ENCODE results near the gene TRIM46.

Gene TRIM46

DNA sequence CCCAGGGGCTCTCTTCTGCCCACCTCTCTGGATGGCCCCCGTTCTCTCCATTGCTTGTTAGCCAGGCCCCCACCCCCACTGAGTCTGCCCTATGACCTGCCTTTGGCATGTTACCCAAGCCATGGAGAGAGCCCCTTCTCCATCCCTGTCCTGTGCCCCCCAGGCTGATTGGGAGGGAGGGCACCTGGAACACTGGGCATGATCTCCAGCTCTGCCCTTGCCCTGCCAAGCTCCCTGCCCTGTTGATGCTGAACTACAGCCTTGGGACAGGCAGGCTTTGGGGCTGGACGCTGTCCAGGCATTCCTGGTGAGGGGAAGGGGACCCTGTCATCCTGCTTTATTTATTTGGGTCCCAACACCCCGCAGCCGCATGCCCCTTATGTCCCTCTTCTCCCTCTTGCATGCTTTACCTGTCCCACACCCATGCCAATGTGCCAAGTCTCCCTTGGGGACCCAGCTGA, 10.7 kb downstream of the TRIM46 start:
- H3K4me3 ChIP-seq (replicated peaks; ENCODE audit: low read depth, low read length) = no peak overlapping the region
- TF ChIP-seq CTCF (IDR thresholded peaks at IDR 0.05; ENCODE audit: insufficient read depth, low read length, poor library complexity, severe bottlenecking) = no peak
- DNase-seq (ENCODE audit: extremely low read depth, insufficient read length) = no peak
- no peaks in the 10 kb centered on the region for H3K36me3 ChIP-seq (ENCODE audit: control insufficient read depth, insufficient read depth, low read length)
- H3K27me3 ChIP-seq (replicated peaks; ENCODE audit: control insufficient read depth, insufficient read depth, low read length) = no peaks in the 10 kb centered on the region

DNA sequence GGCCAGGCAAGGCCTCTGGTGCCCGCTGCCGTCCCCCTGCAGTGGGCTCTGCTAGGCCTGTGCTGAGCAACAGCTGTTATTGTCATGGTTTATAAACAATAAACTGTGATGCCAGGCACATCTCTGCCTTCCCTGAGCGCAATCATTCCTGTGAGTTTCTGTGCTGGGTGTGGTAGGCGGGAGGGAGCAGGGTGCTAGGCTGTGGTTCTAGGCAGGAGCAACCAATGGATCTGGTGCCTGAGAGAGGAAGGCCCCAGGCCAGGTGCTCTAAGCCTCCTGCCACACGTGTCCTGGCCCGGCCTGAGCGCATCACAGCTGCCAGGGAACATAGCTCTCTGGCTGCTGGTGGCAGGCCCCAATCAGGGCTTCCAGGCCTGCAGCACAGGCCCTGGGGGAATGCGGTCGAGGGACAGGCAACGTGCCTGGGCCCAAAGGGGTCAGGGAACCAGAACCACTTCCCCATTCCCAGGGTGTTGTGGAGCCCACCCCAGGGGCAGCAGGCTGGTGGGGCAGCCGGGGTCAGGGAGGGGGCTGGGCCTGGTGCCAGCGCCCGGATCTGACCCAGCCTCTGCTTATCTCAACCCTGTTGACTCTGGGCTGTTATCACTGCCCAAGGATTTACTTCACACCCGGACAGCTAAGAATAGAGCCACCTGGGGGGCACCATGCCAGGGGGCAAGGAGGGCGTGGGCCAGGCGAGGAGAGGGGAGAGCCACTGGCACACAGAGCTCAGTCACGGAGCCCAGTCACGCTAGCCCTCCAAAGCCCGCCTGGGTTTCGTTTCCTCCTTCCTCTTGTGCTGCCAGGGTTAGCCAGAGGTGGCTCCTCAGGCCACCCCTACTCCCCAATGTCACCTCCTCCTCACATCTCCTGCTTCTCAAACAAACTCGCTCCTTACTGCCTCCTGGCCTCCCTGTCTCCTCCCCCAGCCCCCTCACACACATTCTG, 11.5 kb downstream of the TRIM46 start:
- H3K36me3 ChIP-seq (ENCODE audit: control insufficient read depth, insufficient read depth, low read length) = no peaks in the 10 kb centered on the region
- H3K27me3 ChIP-seq (replicated peaks; ENCODE audit: control insufficient read depth, insufficient read depth, low read length) = no peaks in the 10 kb centered on the region
- H3K4me3 ChIP-seq (replicated peaks; ENCODE audit: low read depth, low read length) = no peak overlapping the region
- peak; percentile 62 for DNase-seq (ENCODE audit: extremely low read depth, insufficient read length)
- peak; percentile 17 for TF ChIP-seq CTCF (IDR thresholded peaks at IDR 0.05; ENCODE audit: insufficient read depth, low read length, poor library complexity, severe bottlenecking)

- H3K4me3 ChIP-seq (replicated peaks; ENCODE audit: low read depth, low read length) = no peak overlapping the region
- H3K36me3 ChIP-seq (ENCODE audit: control insufficient read depth, insufficient read depth, low read length) = no peaks in the 10 kb centered on the region
- H3K27me3 ChIP-seq (replicated peaks; ENCODE audit: control insufficient read depth, insufficient read depth, low read length) = no peaks in the 10 kb centered on the region
- TF ChIP-seq CTCF (IDR thresholded peaks at IDR 0.05; ENCODE audit: insufficient read depth, low read length, poor library complexity, severe bottlenecking) = no peak
- no peak for DNase-seq (ENCODE audit: extremely low read depth, insufficient read length)
Observed at GRCh38 chr1:155185783-155186066, 12.1 kb downstream of the TRIM46 start.

DNA sequence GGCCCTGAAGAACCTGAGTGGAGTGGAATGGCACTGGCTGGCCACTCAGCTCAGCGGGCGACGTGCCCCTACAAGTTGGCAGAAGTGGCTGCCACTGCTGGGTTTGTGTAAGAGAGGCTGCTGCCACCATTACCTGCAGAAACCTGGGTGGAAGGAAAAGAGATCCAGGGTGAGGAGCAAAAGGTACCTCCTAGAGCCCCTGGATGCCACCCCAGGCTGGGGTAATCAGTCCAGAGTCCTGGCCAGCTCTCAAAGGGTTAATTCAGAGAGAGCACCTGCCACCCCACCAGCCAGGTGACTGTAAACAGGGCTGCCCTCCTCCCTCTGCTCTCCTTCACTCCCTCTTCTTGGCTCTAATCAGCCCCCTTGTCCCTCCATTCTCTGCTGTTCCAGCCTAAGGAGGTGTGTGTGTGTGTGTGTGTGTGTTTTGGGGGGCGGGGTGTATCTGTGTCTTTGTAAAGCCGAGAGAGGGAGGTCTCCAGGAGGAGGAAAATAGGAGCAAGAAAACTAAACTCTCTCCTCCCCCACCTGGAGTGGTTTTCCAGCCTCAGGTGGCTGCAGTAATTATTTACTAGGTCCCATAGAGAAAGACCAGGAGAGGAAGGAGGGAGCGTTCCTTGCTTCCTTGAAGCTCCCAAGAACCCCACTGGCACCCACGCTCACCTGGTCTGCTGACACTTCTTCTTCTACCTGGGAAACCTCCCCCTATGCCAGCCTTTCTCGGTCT, 12.6 kb downstream of the TRIM46 start:
- DNase-seq (ENCODE audit: extremely low read depth, insufficient read length) = no peak
- no peak overlapping the region for H3K4me3 ChIP-seq (replicated peaks; ENCODE audit: low read depth, low read length)
- TF ChIP-seq CTCF (IDR thresholded peaks at IDR 0.05; ENCODE audit: insufficient read depth, low read length, poor library complexity, severe bottlenecking) = no peak
- no peaks in the 10 kb centered on the region for H3K36me3 ChIP-seq (ENCODE audit: control insufficient read depth, insufficient read depth, low read length)
- no peaks in the 10 kb centered on the region for H3K27me3 ChIP-seq (replicated peaks; ENCODE audit: control insufficient read depth, insufficient read depth, low read length)

- no peaks in the 10 kb centered on the region for H3K27me3 ChIP-seq (replicated peaks; ENCODE audit: control insufficient read depth, insufficient read depth, low read length)
- H3K36me3 ChIP-seq (ENCODE audit: control insufficient read depth, insufficient read depth, low read length) = no peaks in the 10 kb centered on the region
- DNase-seq (ENCODE audit: extremely low read depth, insufficient read length) = no peak
- no peak for TF ChIP-seq CTCF (IDR thresholded peaks at IDR 0.05; ENCODE audit: insufficient read depth, low read length, poor library complexity, severe bottlenecking)
- H3K4me3 ChIP-seq (replicated peaks; ENCODE audit: low read depth, low read length) = no peak overlapping the region
Observed at GRCh38 chr1:155186794-155187455, 13.3 kb downstream of the TRIM46 start.
